ENCODE data around the gene SMIM33. TPM values are rescaled to one million over a fixed set of nuclear protein-coding genes. Genes with fewer than 3 reads are reported as not detected.

SMIM33 gene
- total RNA-seq, 1 experiment from 2014 or later = not detected

GRCh38 chr5:139486201-139486600 lies 15.4 kb downstream of the SMIM33 start (continued):
- TF ChIP-seq ZNF512 (CRISPR knock-in tag; IDR thresholded peaks at IDR 0.05; ENCODE audit: borderline replicate concordance) (no peak), ZNF121 (CRISPR knock-in tag; IDR thresholded peaks at IDR 0.05) (no peak; the same call in 1 of the 2 replicates), FOXJ3 (CRISPR knock-in tag; IDR thresholded peaks at IDR 0.05; ENCODE audit: borderline replicate concordance) (no peak), ATF2 (CRISPR knock-in tag; IDR thresholded peaks at IDR 0.05; ENCODE audit: borderline replicate concordance, low read depth) (no peak), PREB (CRISPR knock-in tag; IDR thresholded peaks at IDR 0.05; ENCODE audit: borderline replicate concordance) (no peak)

- ATAC-seq (no peak), DNase-seq (ENCODE audit: low spot score) (no peak)
- H3K9me3 Mint-ChIP-seq = no peaks in the 10 kb centered on the region
- no peak for TF ChIP-seq CDX4 (CRISPR knock-in tag; IDR thresholded peaks at IDR 0.05; ENCODE audit: borderline replicate concordance)
- TF ChIP-seq GRHL2 (CRISPR knock-in tag; IDR thresholded peaks at IDR 0.05; ENCODE audit: insufficient replicate concordance, severe bottlenecking) = no peak
- TF ChIP-seq ZNF671 (CRISPR knock-in tag; IDR thresholded peaks at IDR 0.05) = no peak
- no peak for TF ChIP-seq E2F1 (CRISPR knock-in tag; IDR thresholded peaks at IDR 0.05)
- TF ChIP-seq AFF4 (CRISPR knock-in tag; IDR thresholded peaks at IDR 0.05; ENCODE audit: borderline replicate concordance) = no peak
- no peak for TF ChIP-seq NR1H2 (CRISPR knock-in tag; IDR thresholded peaks at IDR 0.05)
- no peak for TF ChIP-seq ZNF121 (CRISPR knock-in tag; IDR thresholded peaks at IDR 0.05)
- TF ChIP-seq JUN (CRISPR knock-in tag; IDR thresholded peaks at IDR 0.05) = no peak
- no peak for TF ChIP-seq TEAD1 (CRISPR knock-in tag; IDR thresholded peaks at IDR 0.05)
- H3K4me1 Mint-ChIP-seq = peaks cover 14% of the 10 kb centered on the region
- no peak overlapping the region for H3K27ac Mint-ChIP-seq
- POLR2A ChIA-PET = no interaction called here
- CTCF ChIA-PET = interaction anchor here (1.5 kb wide), 1 partner anchor 25 kb away, joined by 3 read pairs; no protein-coding TSS in a partner anchor
- H3K36me3 Mint-ChIP-seq = no peaks in the 10 kb centered on the region
- no peaks in the 10 kb centered on the region for H3K27me3 Mint-ChIP-seq (ENCODE audit: low read depth)
- H3K4me3 Mint-ChIP-seq = no peak overlapping the region
These were observed 17.5 kb downstream of the SMIM33 start for GRCh38 chr5:139488260-139488659.
